ENCODE results near the gene SNX18.

The SNX18 gene

GRCh38 chr5:54570916-54571315, 53.4 kb downstream of the SNX18 start:
- no peaks in the 10 kb centered on the region for H3K27me3 ChIP-seq (ENCODE audit: control insufficient read depth, insufficient read depth, low read length)
- no peak overlapping the region for H3K9ac ChIP-seq (ENCODE audit: low read depth, low read length)
- H3K9me3 ChIP-seq (ENCODE audit: control insufficient read depth, insufficient read depth, low read length) = no peaks in the 10 kb centered on the region
- H3K36me3 ChIP-seq (ENCODE audit: control insufficient read depth, insufficient read depth, low read length) = no peaks in the 10 kb centered on the region
- H3K4me3 ChIP-seq (ENCODE audit: low read depth, low read length) = no peak overlapping the region
- no peaks in the 10 kb centered on the region for H3K4me1 ChIP-seq (ENCODE audit: control insufficient read depth, insufficient read depth, low read length)

- no peak overlapping the region for H3K9ac ChIP-seq (ENCODE audit: low read depth, low read length)
- no peak overlapping the region for H3K4me3 ChIP-seq (ENCODE audit: low read depth, low read length)
- H3K9me3 ChIP-seq (ENCODE audit: control insufficient read depth, insufficient read depth, low read length) = no peaks in the 10 kb centered on the region
- no peaks in the 10 kb centered on the region for H3K27me3 ChIP-seq (ENCODE audit: control insufficient read depth, insufficient read depth, low read length)
- H3K4me1 ChIP-seq (ENCODE audit: control insufficient read depth, insufficient read depth, low read length) = no peaks in the 10 kb centered on the region
- no peaks in the 10 kb centered on the region for H3K36me3 ChIP-seq (ENCODE audit: control insufficient read depth, insufficient read depth, low read length)
Observed at GRCh38 chr5:54571462-54571861, 53.9 kb downstream of the SNX18 start.

GRCh38 chr5:54573812-54574489, 56.4 kb downstream of the SNX18 start:
- no peaks in the 10 kb centered on the region for H3K36me3 ChIP-seq (ENCODE audit: control insufficient read depth, insufficient read depth, low read length)

GRCh38 chr5:54577528-54577927, 60.0 kb downstream of the SNX18 start:
- Histone ChIP-seq H3K4me3 (ENCODE audit: low read depth, low read length) (no peak overlapping the region), H3K36me3 (ENCODE audit: control insufficient read depth, insufficient read depth, low read length) (no peaks in the 10 kb centered on the region), H3K4me1 (ENCODE audit: control insufficient read depth, insufficient read depth, low read length) (no peaks in the 10 kb centered on the region), H3K27me3 (ENCODE audit: control insufficient read depth, insufficient read depth, low read length) (no peaks in the 10 kb centered on the region), H3K9ac (ENCODE audit: low read depth, low read length) (no peak overlapping the region), H3K9me3 (ENCODE audit: control insufficient read depth, insufficient read depth, low read length) (no peaks in the 10 kb centered on the region)

More at GRCh38 chr5:54573812-54574489, 56.4 kb downstream of the SNX18 start:
- Histone ChIP-seq H3K9ac (ENCODE audit: low read depth, low read length) (no peak overlapping the region), H3K4me1 (ENCODE audit: control insufficient read depth, insufficient read depth, low read length) (no peaks in the 10 kb centered on the region), H3K4me3 (ENCODE audit: low read depth, low read length) (no peak overlapping the region), H3K27me3 (ENCODE audit: control insufficient read depth, insufficient read depth, low read length) (no peaks in the 10 kb centered on the region), H3K9me3 (ENCODE audit: control insufficient read depth, insufficient read depth, low read length) (no peaks in the 10 kb centered on the region)

GRCh38 chr5:54577937-54578653, 60.5 kb downstream of the SNX18 start:
- Histone ChIP-seq H3K4me3 (ENCODE audit: low read depth, low read length) (no peak overlapping the region), H3K4me1 (ENCODE audit: control insufficient read depth, insufficient read depth, low read length) (no peaks in the 10 kb centered on the region), H3K27me3 (ENCODE audit: control insufficient read depth, insufficient read depth, low read length) (no peaks in the 10 kb centered on the region), H3K9me3 (ENCODE audit: control insufficient read depth, insufficient read depth, low read length) (no peaks in the 10 kb centered on the region), H3K36me3 (ENCODE audit: control insufficient read depth, insufficient read depth, low read length) (no peaks in the 10 kb centered on the region), H3K9ac (ENCODE audit: low read depth, low read length) (no peak overlapping the region)

- no peaks in the 10 kb centered on the region for H3K27me3 ChIP-seq (ENCODE audit: control insufficient read depth, insufficient read depth, low read length)
- no peaks in the 10 kb centered on the region for H3K36me3 ChIP-seq (ENCODE audit: control insufficient read depth, insufficient read depth, low read length)
- H3K4me1 ChIP-seq (ENCODE audit: control insufficient read depth, insufficient read depth, low read length) = no peaks in the 10 kb centered on the region
- no peak overlapping the region for H3K9ac ChIP-seq (ENCODE audit: low read depth, low read length)
- no peak overlapping the region for H3K4me3 ChIP-seq (ENCODE audit: low read depth, low read length)
- no peaks in the 10 kb centered on the region for H3K9me3 ChIP-seq (ENCODE audit: control insufficient read depth, insufficient read depth, low read length)
Observed at GRCh38 chr5:54579591-54580295, 62.2 kb downstream of the SNX18 start.

GRCh38 chr5:54580997-54581811, 63.6 kb downstream of the SNX18 start:
- H3K9ac ChIP-seq (ENCODE audit: low read depth, low read length) = no peak overlapping the region
- H3K36me3 ChIP-seq (ENCODE audit: control insufficient read depth, insufficient read depth, low read length) = no peaks in the 10 kb centered on the region
- no peaks in the 10 kb centered on the region for H3K9me3 ChIP-seq (ENCODE audit: control insufficient read depth, insufficient read depth, low read length)
- no peaks in the 10 kb centered on the region for H3K4me1 ChIP-seq (ENCODE audit: control insufficient read depth, insufficient read depth, low read length)
- H3K27me3 ChIP-seq (ENCODE audit: control insufficient read depth, insufficient read depth, low read length) = no peaks in the 10 kb centered on the region
- H3K4me3 ChIP-seq (ENCODE audit: low read depth, low read length) = no peak overlapping the region

GRCh38 chr5:54581831-54582548, 64.4 kb downstream of the SNX18 start:
- Histone ChIP-seq H3K9me3 (ENCODE audit: control insufficient read depth, insufficient read depth, low read length) (no peaks in the 10 kb centered on the region), H3K4me3 (ENCODE audit: low read depth, low read length) (no peak overlapping the region), H3K9ac (ENCODE audit: low read depth, low read length) (no peak overlapping the region), H3K36me3 (ENCODE audit: control insufficient read depth, insufficient read depth, low read length) (no peaks in the 10 kb centered on the region), H3K27me3 (ENCODE audit: control insufficient read depth, insufficient read depth, low read length) (no peaks in the 10 kb centered on the region), H3K4me1 (ENCODE audit: control insufficient read depth, insufficient read depth, low read length) (no peaks in the 10 kb centered on the region)

GRCh38 chr5:54586336-54586735, 68.8 kb downstream of the SNX18 start:
- H3K9me3 ChIP-seq (ENCODE audit: control insufficient read depth, insufficient read depth, low read length) = no peaks in the 10 kb centered on the region
- no peaks in the 10 kb centered on the region for H3K36me3 ChIP-seq (ENCODE audit: control insufficient read depth, insufficient read depth, low read length)
- no peaks in the 10 kb centered on the region for H3K4me1 ChIP-seq (ENCODE audit: control insufficient read depth, insufficient read depth, low read length)
- H3K9ac ChIP-seq (ENCODE audit: low read depth, low read length) = no peak overlapping the region
- no peaks in the 10 kb centered on the region for H3K27me3 ChIP-seq (ENCODE audit: control insufficient read depth, insufficient read depth, low read length)
- no peak overlapping the region for H3K4me3 ChIP-seq (ENCODE audit: low read depth, low read length)

GRCh38 chr5:54589786-54590185, 72.2 kb downstream of the SNX18 start:
- Histone ChIP-seq H3K36me3 (ENCODE audit: control insufficient read depth, insufficient read depth, low read length) (no peaks in the 10 kb centered on the region), H3K27me3 (ENCODE audit: control insufficient read depth, insufficient read depth, low read length) (no peaks in the 10 kb centered on the region), H3K4me1 (ENCODE audit: control insufficient read depth, insufficient read depth, low read length) (no peaks in the 10 kb centered on the region), H3K4me3 (ENCODE audit: low read depth, low read length) (no peak overlapping the region), H3K9ac (ENCODE audit: low read depth, low read length) (no peak overlapping the region), H3K9me3 (ENCODE audit: control insufficient read depth, insufficient read depth, low read length) (no peaks in the 10 kb centered on the region)

- Histone ChIP-seq H3K9me3 (ENCODE audit: control insufficient read depth, insufficient read depth, low read length) (no peaks in the 10 kb centered on the region), H3K27me3 (ENCODE audit: control insufficient read depth, insufficient read depth, low read length) (no peaks in the 10 kb centered on the region), H3K36me3 (ENCODE audit: control insufficient read depth, insufficient read depth, low read length) (no peaks in the 10 kb centered on the region), H3K4me3 (ENCODE audit: low read depth, low read length) (no peak overlapping the region), H3K9ac (ENCODE audit: low read depth, low read length) (no peak overlapping the region), H3K4me1 (ENCODE audit: control insufficient read depth, insufficient read depth, low read length) (no peaks in the 10 kb centered on the region)
Observed at GRCh38 chr5:54590824-54591223, 73.3 kb downstream of the SNX18 start.

Data from iPS-15b (cell line).